K562 (cell line): ENCODE data around the gene RNF114.

Experiments
- ERF ChIP-seq: fragments of 450-650 bp; formaldehyde crosslinking; IDR thresholded peaks from 2 replicates; pipeline ENCODE4 v1.4.0; 2020; ENCODE audit warnings: mild to moderate bottlenecking, mixed read lengths
- GATA2 ChIP-seq: sonication (generic); formaldehyde crosslinking; IDR thresholded peaks from 2 replicates; pipeline ENCODE4 v1.4.0; 2020; ENCODE audit warnings: mild to moderate bottlenecking, missing genetic modification reagents
- HDAC6 ChIP-seq: IDR thresholded peaks from 2 replicates; pipeline ENCODE4 v1.6.1; 2012; ENCODE audit warnings: low read depth, mild to moderate bottlenecking, control low read depth, inconsistent platforms, low read length, moderate library complexity
- POLR2A ChIP-seq: fragments of 450-650 bp; conservative IDR thresholded peaks from 2 replicates; pipeline ENCODE4 v1.6.1; 2016
- RCOR1 ChIP-seq, 2 experiments: IDR thresholded peaks; 2 replicates each; pipeline ENCODE4 v1.6.1; 2012; ENCODE audit warnings: low read depth in 2 of 2, low read length in 2 of 2, borderline replicate concordance in 1 of 2, improper control_type of control experiment in 1 of 2
- ZNF507 ChIP-seq: conservative IDR thresholded peaks from 2 replicates; pipeline ENCODE4 v1.6.1; 2017; ENCODE audit warnings: missing genetic modification characterization, missing compliant biosample characterization
- ZNF785 ChIP-seq: fragments of 250-450 bp; sonication (Bioruptor Pico); IDR thresholded peaks from 2 replicates; pipeline ENCODE4 v1.4.0; 2020; ENCODE audit warnings: mild to moderate bottlenecking
- ZZZ3 ChIP-seq: fragments of 450-650 bp; IDR thresholded peaks from 2 replicates; pipeline ENCODE4 v1.6.1; 2016; ENCODE audit warnings: antibody characterized with exemption, mild to moderate bottlenecking, moderate library complexity
- TF ChIP-seq, protein P1 (sequence below), 3 experiments: IDR thresholded peaks in 2 of 3; conservative IDR thresholded peaks in 1 of 3; 2 replicates each; pipeline ENCODE4 v1.5.1; 2011 to 2012; ENCODE audit warnings: low read length in 3 of 3, mild to moderate bottlenecking in 3 of 3, control low read depth in 2 of 3, improper control_type of control experiment in 1 of 3, inconsistent platforms in 1 of 3, low read depth in 1 of 3, mixed read lengths in 1 of 3, moderate library complexity in 1 of 3; ENCODE audit not compliant: insufficient read depth in 2 of 3

DNA sequence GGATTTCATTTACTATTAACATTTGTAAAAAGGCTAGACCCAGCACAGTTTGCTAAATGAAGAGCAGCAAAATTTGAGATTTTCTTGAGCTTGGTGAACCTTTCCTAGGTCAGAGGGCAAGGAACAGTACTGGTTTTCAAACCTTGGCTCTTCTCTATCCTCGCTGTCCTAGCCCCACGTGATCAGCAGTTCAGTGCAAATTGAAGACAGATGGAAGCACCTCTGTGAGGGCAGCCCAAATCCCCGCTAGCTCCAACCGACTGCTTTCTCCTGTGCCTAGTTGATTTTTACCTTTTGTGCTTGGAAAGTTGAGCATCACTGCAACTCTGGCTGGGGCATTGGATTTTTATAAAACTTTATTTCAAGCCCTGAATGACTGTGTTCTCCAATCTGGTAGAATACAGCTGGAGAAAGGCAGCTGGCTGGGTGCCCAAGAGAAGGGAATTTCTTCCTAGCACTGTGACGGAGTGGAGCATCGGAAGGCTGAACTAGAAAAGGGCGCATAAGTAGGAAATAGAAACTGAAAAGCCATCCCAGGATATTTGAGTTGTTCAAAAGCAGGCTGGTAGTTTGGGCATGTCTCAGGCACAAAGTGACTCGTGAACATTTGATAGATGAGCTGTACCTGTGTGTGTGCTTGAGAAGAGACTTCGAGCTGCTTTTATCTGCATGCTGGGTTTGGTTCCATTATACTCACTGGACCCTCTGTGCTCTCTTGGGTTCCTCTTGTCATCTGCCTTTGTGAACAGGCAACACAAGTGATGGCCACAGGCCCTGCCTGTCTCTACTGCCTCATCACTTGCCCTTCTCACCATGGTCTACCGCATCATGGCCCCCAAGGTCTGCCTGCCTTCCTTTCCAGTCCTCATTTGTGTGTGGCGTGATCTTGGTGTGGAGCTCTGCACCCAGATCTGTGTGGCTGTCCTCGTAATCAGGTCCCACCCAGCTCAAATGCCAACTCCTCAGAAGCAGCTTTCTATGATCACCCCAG is 2.3 kb downstream of the RNF114 start:
- TF ChIP-seq ERF (CRISPR knock-in tag) (no peak), ZZZ3 (no peak), GATA2 (CRISPR knock-in tag) (no peak), ZNF785 (CRISPR knock-in tag) (no peak), ZNF507 (tag) (no peak), HDAC6 (no peak), POLR2A (no peak), RCOR1 (IDR thresholded peaks at IDR 0.05; ENCODE audit: borderline replicate concordance in 1 of 2, low read depth in 2 of 2, low read length in 2 of 2) (no peak)
- TF ChIP-seq, protein P1, sequence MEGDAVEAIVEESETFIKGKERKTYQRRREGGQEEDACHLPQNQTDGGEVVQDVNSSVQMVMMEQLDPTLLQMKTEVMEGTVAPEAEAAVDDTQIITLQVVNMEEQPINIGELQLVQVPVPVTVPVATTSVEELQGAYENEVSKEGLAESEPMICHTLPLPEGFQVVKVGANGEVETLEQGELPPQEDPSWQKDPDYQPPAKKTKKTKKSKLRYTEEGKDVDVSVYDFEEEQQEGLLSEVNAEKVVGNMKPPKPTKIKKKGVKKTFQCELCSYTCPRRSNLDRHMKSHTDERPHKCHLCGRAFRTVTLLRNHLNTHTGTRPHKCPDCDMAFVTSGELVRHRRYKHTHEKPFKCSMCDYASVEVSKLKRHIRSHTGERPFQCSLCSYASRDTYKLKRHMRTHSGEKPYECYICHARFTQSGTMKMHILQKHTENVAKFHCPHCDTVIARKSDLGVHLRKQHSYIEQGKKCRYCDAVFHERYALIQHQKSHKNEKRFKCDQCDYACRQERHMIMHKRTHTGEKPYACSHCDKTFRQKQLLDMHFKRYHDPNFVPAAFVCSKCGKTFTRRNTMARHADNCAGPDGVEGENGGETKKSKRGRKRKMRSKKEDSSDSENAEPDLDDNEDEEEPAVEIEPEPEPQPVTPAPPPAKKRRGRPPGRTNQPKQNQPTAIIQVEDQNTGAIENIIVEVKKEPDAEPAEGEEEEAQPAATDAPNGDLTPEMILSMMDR (IDR thresholded peaks at IDR 0.05 in 2 of 3, conservative IDR thresholded peaks at IDR 0.05 in 1 of 3; ENCODE audit: insufficient read depth in 2 of 3, low read depth in 1 of 3, low read length in 3 of 3) = no peak
